Measurements from ENCODE around the gene MED31.
"Not testable (repeated sequence)": the region's sequence is repeated elsewhere in the genome, so short reads cannot be mapped to it uniquely, and the experiment has no call there.

Gene MED31

GRCh38 chr17:6603744-6604325, 47.6 kb downstream of the MED31 start:
- Histone ChIP-seq H3K27me3 (ENCODE audit: control insufficient read depth in 5 of 5, insufficient read depth in 4 of 5, low read length in 5 of 5) (no peaks in the 10 kb centered on the region), H3K9me3 (ENCODE audit: control insufficient read depth in 5 of 5, low read length in 5 of 5) (no peaks in the 10 kb centered on the region), H3K4me1 (ENCODE audit: control insufficient read depth in 5 of 5, insufficient read depth in 5 of 5, low read length in 5 of 5) (peaks cover 0 to 13% (median 8%) of the 10 kb centered on the region in 5 donors), H3K36me3 (ENCODE audit: control insufficient read depth in 5 of 5, insufficient read depth in 5 of 5, low read length in 5 of 5) (peaks cover 47 to 57% (median 50%) of the 10 kb centered on the region in 5 donors), H3K27ac (ENCODE audit: low read depth, low read length) (no peak overlapping the region), H3K4me3 (ENCODE audit: low read depth in 1 of 5, low read length in 5 of 5) (no peak overlapping the region), H3K9ac (ENCODE audit: low read length in 5 of 5) (no peak overlapping the region)

- H3K36me3 ChIP-seq (ENCODE audit: control insufficient read depth in 5 of 5, insufficient read depth in 5 of 5, low read length in 5 of 5): peaks cover 31 to 53% (median 45%) of the 10 kb centered on the region in 5 donors
- peaks cover 0 to 23% (median 15%) of the 10 kb centered on the region in 5 donors for H3K4me1 ChIP-seq (ENCODE audit: control insufficient read depth in 5 of 5, insufficient read depth in 5 of 5, low read length in 5 of 5)
- H3K9ac ChIP-seq (ENCODE audit: low read length in 5 of 5): no peak overlapping the region
- no peaks in the 10 kb centered on the region for H3K27me3 ChIP-seq (ENCODE audit: control insufficient read depth in 5 of 5, insufficient read depth in 4 of 5, low read length in 5 of 5)
- H3K27ac ChIP-seq (ENCODE audit: low read depth, low read length): no peak overlapping the region
- H3K9me3 ChIP-seq (ENCODE audit: control insufficient read depth in 5 of 5, low read length in 5 of 5): no peaks in the 10 kb centered on the region
- H3K4me3 ChIP-seq (ENCODE audit: low read depth in 1 of 5, low read length in 5 of 5): no peak overlapping the region
These were observed 49.3 kb downstream of the MED31 start for GRCh38 chr17:6602141-6602540.

- H3K4me3 ChIP-seq (ENCODE audit: low read depth in 1 of 5, low read length in 5 of 5): no peak overlapping the region
- H3K9ac ChIP-seq (ENCODE audit: low read length in 5 of 5): no peak overlapping the region
- peaks cover 25 to 50% (median 38%) of the 10 kb centered on the region in 5 donors for H3K36me3 ChIP-seq (ENCODE audit: control insufficient read depth in 5 of 5, insufficient read depth in 5 of 5, low read length in 5 of 5)
- H3K4me1 ChIP-seq (ENCODE audit: control insufficient read depth in 5 of 5, insufficient read depth in 5 of 5, low read length in 5 of 5): peaks cover 0 to 23% (median 15%) of the 10 kb centered on the region in 5 donors
- no peak overlapping the region for H3K27ac ChIP-seq (ENCODE audit: low read depth, low read length)
- H3K9me3 ChIP-seq (ENCODE audit: control insufficient read depth in 5 of 5, low read length in 5 of 5): no peaks in the 10 kb centered on the region
- H3K27me3 ChIP-seq (ENCODE audit: control insufficient read depth in 5 of 5, insufficient read depth in 4 of 5, low read length in 5 of 5): no peaks in the 10 kb centered on the region
These were observed 52.0 kb downstream of the MED31 start for GRCh38 chr17:6599364-6599763.

GRCh38 chr17:6597727-6598126, 53.7 kb downstream of the MED31 start:
- H3K4me3 ChIP-seq (ENCODE audit: low read depth in 1 of 5, low read length in 5 of 5): no peak overlapping the region
- no peak overlapping the region for H3K9ac ChIP-seq (ENCODE audit: low read length in 5 of 5)
- no peaks in the 10 kb centered on the region for H3K27me3 ChIP-seq (ENCODE audit: control insufficient read depth in 5 of 5, insufficient read depth in 4 of 5, low read length in 5 of 5)
- peaks cover 32 to 61% (median 43%) of the 10 kb centered on the region in 5 donors for H3K36me3 ChIP-seq (ENCODE audit: control insufficient read depth in 5 of 5, insufficient read depth in 5 of 5, low read length in 5 of 5)
- H3K9me3 ChIP-seq (ENCODE audit: control insufficient read depth in 5 of 5, low read length in 5 of 5): no peaks in the 10 kb centered on the region
- no peak overlapping the region for H3K27ac ChIP-seq (ENCODE audit: low read depth, low read length)
- H3K4me1 ChIP-seq (ENCODE audit: control insufficient read depth in 5 of 5, insufficient read depth in 5 of 5, low read length in 5 of 5): peaks cover 0 to 21% (median 15%) of the 10 kb centered on the region in 5 donors

- Histone ChIP-seq H3K27ac (ENCODE audit: low read depth, low read length) (no peak overlapping the region), H3K4me3 (ENCODE audit: low read depth in 1 of 5, low read length in 5 of 5) (no peak overlapping the region), H3K9ac (ENCODE audit: low read length in 5 of 5) (no peak overlapping the region), H3K27me3 (ENCODE audit: control insufficient read depth in 5 of 5, insufficient read depth in 4 of 5, low read length in 5 of 5) (no peaks in the 10 kb centered on the region), H3K9me3 (ENCODE audit: control insufficient read depth in 5 of 5, low read length in 5 of 5) (no peaks in the 10 kb centered on the region), H3K36me3 (ENCODE audit: control insufficient read depth in 5 of 5, insufficient read depth in 5 of 5, low read length in 5 of 5) (peaks cover 33 to 61% (median 41%) of the 10 kb centered on the region in 5 donors), H3K4me1 (ENCODE audit: control insufficient read depth in 5 of 5, insufficient read depth in 5 of 5, low read length in 5 of 5) (peaks cover 0 to 20% (median 15%) of the 10 kb centered on the region in 5 donors)
These were observed 54.5 kb downstream of the MED31 start for GRCh38 chr17:6596941-6597340.

GRCh38 chr17:6596511-6596910, 54.9 kb downstream of the MED31 start:
- peaks cover 0 to 20% (median 15%) of the 10 kb centered on the region in 5 donors for H3K4me1 ChIP-seq (ENCODE audit: control insufficient read depth in 5 of 5, insufficient read depth in 5 of 5, low read length in 5 of 5)
- no peaks in the 10 kb centered on the region for H3K27me3 ChIP-seq (ENCODE audit: control insufficient read depth in 5 of 5, insufficient read depth in 4 of 5, low read length in 5 of 5)
- no peaks in the 10 kb centered on the region for H3K9me3 ChIP-seq (ENCODE audit: control insufficient read depth in 5 of 5, low read length in 5 of 5)
- H3K4me3 ChIP-seq (ENCODE audit: low read depth in 1 of 5, low read length in 5 of 5): no peak overlapping the region
- H3K27ac ChIP-seq (ENCODE audit: low read depth, low read length): no peak overlapping the region
- peaks cover 38 to 64% (median 44%) of the 10 kb centered on the region in 5 donors for H3K36me3 ChIP-seq (ENCODE audit: control insufficient read depth in 5 of 5, insufficient read depth in 5 of 5, low read length in 5 of 5)
- no peak overlapping the region for H3K9ac ChIP-seq (ENCODE audit: low read length in 5 of 5)

- H3K27ac ChIP-seq (ENCODE audit: low read depth, low read length): no peak overlapping the region
- H3K36me3 ChIP-seq (ENCODE audit: control insufficient read depth in 5 of 5, insufficient read depth in 5 of 5, low read length in 5 of 5): peaks cover 42 to 65% (median 47%) of the 10 kb centered on the region in 5 donors
- H3K4me1 ChIP-seq (ENCODE audit: control insufficient read depth in 5 of 5, insufficient read depth in 5 of 5, low read length in 5 of 5): peaks cover 0 to 20% (median 15%) of the 10 kb centered on the region in 5 donors
- H3K9me3 ChIP-seq (ENCODE audit: control insufficient read depth in 5 of 5, low read length in 5 of 5): no peaks in the 10 kb centered on the region
- H3K27me3 ChIP-seq (ENCODE audit: control insufficient read depth in 5 of 5, insufficient read depth in 4 of 5, low read length in 5 of 5): no peaks in the 10 kb centered on the region
- no peak overlapping the region for H3K9ac ChIP-seq (ENCODE audit: low read length in 5 of 5)
- no peak overlapping the region for H3K4me3 ChIP-seq (ENCODE audit: low read depth in 1 of 5, low read length in 5 of 5)
These were observed 55.3 kb downstream of the MED31 start for GRCh38 chr17:6596081-6596480.

- not testable (repeated sequence) for H3K27ac ChIP-seq (ENCODE audit: low read depth, low read length); H3K9me3 ChIP-seq (ENCODE audit: control insufficient read depth in 5 of 5, low read length in 5 of 5); H3K9ac ChIP-seq (ENCODE audit: low read length in 5 of 5); H3K27me3 ChIP-seq (ENCODE audit: control insufficient read depth in 5 of 5, insufficient read depth in 4 of 5, low read length in 5 of 5); H3K4me1 ChIP-seq (ENCODE audit: control insufficient read depth in 5 of 5, insufficient read depth in 5 of 5, low read length in 5 of 5); H3K4me3 ChIP-seq (ENCODE audit: low read depth in 1 of 5, low read length in 5 of 5)
- peaks cover 54 to 75% (median 59%) of the 10 kb centered on the region in 5 donors for H3K36me3 ChIP-seq (ENCODE audit: control insufficient read depth in 5 of 5, insufficient read depth in 5 of 5, low read length in 5 of 5)
These were observed 58.0 kb downstream of the MED31 start for GRCh38 chr17:6593371-6593770.
